ENCODE data around the gene SERPINF2. TPM values are rescaled to one million over a fixed set of nuclear protein-coding genes. Genes with fewer than 3 reads are reported as not detected.
"Not testable (repeated sequence)": the region's sequence is repeated elsewhere in the genome, so short reads cannot be mapped to it uniquely, and the experiment has no call there.

The SERPINF2 gene
- total RNA-seq, 2 donors from 2014 or later: 1.0 to 1.7 TPM

DNA sequence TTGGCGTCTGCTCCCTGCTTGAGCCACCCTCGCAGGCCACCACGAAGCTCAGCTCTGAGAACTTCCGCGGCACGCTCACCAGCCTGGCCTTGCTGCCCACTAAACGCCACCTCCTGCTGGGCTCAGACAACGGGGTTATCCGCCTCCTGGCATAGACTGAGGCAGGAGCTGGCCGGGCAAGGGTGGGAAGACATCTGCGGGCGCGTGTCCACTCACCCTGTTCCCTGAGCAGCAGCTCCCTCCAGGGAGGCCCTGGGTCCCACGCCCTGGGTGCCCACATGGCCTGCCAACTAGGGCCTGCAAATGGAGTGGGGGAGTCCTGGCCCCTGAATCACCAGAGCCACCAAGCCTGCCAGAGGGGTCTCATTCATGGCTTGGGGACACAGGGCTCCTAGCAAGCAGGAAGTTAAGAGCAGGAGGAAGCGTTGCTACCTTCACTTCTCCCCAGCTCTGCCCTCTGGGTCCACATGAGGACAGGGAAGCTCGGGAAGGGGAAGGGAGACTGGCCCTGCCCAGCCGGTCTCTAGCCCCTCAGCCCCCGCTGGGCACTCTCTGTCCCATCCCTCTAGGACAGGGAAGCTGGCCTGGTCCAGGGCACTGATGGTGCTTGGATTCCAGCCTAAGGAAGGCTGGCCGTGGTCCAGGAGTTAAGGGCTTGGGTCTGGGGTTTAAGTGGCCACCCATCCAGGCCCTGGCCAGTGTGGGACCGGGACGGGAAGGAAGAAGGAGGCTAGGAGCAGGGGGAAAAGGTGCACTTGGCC, 5.0 kb upstream of the SERPINF2 start:
- H3K36me3 ChIP-seq: no peaks in the 10 kb centered on the region
- no peak for DNase-seq

DNA sequence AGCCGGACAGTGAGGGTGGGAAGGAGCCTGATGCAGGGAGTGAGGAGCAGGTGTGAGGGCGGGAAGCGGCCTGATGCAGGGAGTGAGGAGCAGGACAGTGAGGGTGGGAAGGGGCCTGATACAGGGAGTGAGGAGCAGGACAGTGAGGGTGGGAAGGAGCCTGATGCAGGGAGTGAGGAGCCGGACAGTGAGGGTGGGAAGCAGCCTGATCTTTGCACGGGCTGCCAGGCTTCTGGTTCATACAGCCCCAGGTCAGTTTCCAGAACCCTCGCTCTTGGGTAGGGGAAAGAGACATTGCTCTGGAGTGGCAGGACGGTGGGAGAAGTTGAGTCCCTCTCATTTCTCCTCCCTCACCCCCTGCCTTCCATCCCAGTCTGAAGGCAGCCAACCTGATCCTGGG, 772 bp upstream of the SERPINF2 start:
- H3K27ac ChIP-seq; intact Hi-C loops (cut with DNase I); H3K9me3 ChIP-seq; DNase-seq; H3K9ac ChIP-seq (ENCODE audit: low read depth in 2 of 2, low read length in 2 of 2); H3K4me3 ChIP-seq; H3K4me1 ChIP-seq; H3K27me3 ChIP-seq; H3K36me3 ChIP-seq: not testable (repeated sequence)

More for the DNA sequence above, 5.0 kb upstream of the SERPINF2 start:
- H3K27ac ChIP-seq: no peak overlapping the region
- H3K4me3 ChIP-seq: no peak overlapping the region
- intact Hi-C loops (cut with DNase I): no loop called here
- H3K9ac ChIP-seq (ENCODE audit: low read depth in 2 of 2, low read length in 2 of 2): no peak overlapping the region
- peaks cover 4% of the 10 kb centered on the region for H3K4me1 ChIP-seq
- no peak for TF ChIP-seq CTCF (IDR thresholded peaks at IDR 0.05)
- H3K9me3 ChIP-seq: no peaks in the 10 kb centered on the region
- H3K27me3 ChIP-seq: no peaks in the 10 kb centered on the region

- Histone ChIP-seq H3K4me3 (no peak overlapping the region), H3K36me3 (no peaks in the 10 kb centered on the region), H3K9me3 (no peaks in the 10 kb centered on the region), H3K27me3 (no peaks in the 10 kb centered on the region), H3K4me1 (peaks cover 4% of the 10 kb centered on the region), H3K9ac (ENCODE audit: low read depth in 2 of 2, low read length in 2 of 2) (no peak overlapping the region), H3K27ac (no peak overlapping the region)
- DNase-seq: no peak
- no peak for TF ChIP-seq CTCF (IDR thresholded peaks at IDR 0.05)
- intact Hi-C loops (cut with DNase I): no loop called here
These were observed 393 bp downstream of the SERPINF2 start for GRCh38 chr17:1743088-1743439.

GRCh38 chr17:1744551-1745512, 2.2 kb downstream of the SERPINF2 start:
- Histone ChIP-seq H3K9ac (ENCODE audit: low read depth in 2 of 2, low read length in 2 of 2) (no peak overlapping the region), H3K4me1 (peaks cover 4% of the 10 kb centered on the region), H3K36me3 (no peaks in the 10 kb centered on the region), H3K27me3 (no peaks in the 10 kb centered on the region), H3K9me3 (no peaks in the 10 kb centered on the region), H3K27ac (no peak overlapping the region), H3K4me3 (no peak overlapping the region)
- no peak for DNase-seq
- TF ChIP-seq CTCF (IDR thresholded peaks at IDR 0.05): no peak
- intact Hi-C loops (cut with DNase I): no loop called here

DNA sequence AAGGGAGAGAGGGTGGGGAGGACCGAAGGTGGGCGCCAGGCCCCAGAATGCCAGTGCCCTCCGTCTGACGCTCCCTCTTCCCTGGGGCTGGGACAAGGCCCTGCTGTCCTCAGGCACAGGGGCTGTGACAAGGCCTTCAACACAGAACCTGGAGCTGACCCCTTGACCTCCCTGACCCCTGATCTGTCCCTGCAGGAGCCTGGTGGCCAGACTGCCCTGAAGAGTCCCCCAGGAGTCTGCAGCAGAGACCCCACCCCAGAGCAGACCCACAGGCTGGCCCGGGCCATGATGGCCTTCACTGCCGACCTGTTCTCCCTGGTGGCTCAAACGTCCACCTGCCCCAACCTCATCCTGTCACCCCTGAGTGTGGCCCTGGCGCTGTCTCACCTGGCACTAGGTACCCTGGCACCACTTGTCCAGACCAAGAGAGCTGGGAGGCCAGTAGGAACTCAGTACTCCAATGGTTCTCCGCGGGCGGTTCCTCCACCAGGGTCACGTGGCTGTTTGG, 2.9 kb downstream of the SERPINF2 start:
- H3K36me3 ChIP-seq: no peaks in the 10 kb centered on the region
- no peaks in the 10 kb centered on the region for H3K9me3 ChIP-seq
- H3K4me3 ChIP-seq: no peak overlapping the region
- no peaks in the 10 kb centered on the region for H3K27me3 ChIP-seq
- TF ChIP-seq CTCF (IDR thresholded peaks at IDR 0.05): no peak
- DNase-seq: no peak
- peaks cover 4% of the 10 kb centered on the region for H3K4me1 ChIP-seq
- no peak overlapping the region for H3K9ac ChIP-seq (ENCODE audit: low read depth in 2 of 2, low read length in 2 of 2)
- intact Hi-C loops (cut with DNase I): no loop called here
- no peak overlapping the region for H3K27ac ChIP-seq
